HepG2 (cell line): ENCODE results near the gene ARL5A. TPM values are rescaled to one million over a fixed set of nuclear protein-coding genes. Genes with fewer than 3 reads are reported as not detected.

Experiments
- ARHGAP35 ChIP-seq: sonication (generic); formaldehyde crosslinking; IDR thresholded peaks from 2 replicates; pipeline ENCODE4 v1.9.0; 2022; ENCODE audit warnings: mild to moderate bottlenecking, inconsistent platforms, moderate library complexity, missing genetic modification reagents, borderline replicate concordance
- CAMTA2 ChIP-seq: sonication (generic); formaldehyde crosslinking; IDR thresholded peaks from 2 replicates; pipeline ENCODE4 v1.4.0; 2020; ENCODE audit warnings: mild to moderate bottlenecking, missing genetic modification reagents, borderline replicate concordance
- CCAR2 ChIP-seq: fragments of 200-400 bp; formaldehyde crosslinking; optimal IDR thresholded peaks from 2 replicates; pipeline ENCODE3; 2018; ENCODE audit warnings: low read depth, mild to moderate bottlenecking, low read length, moderate library complexity
- DNMT1 ChIP-seq: sonication (generic); formaldehyde crosslinking; IDR thresholded peaks from 2 replicates; pipeline ENCODE4 v1.5.1; 2020; ENCODE audit warnings: mild to moderate bottlenecking, missing genetic modification reagents
- E2F5 ChIP-seq: sonication (generic); formaldehyde crosslinking; conservative IDR thresholded peaks from 2 replicates; pipeline ENCODE4 v1.4.0; 2020; ENCODE audit warnings: missing genetic modification reagents
- FOXM1 ChIP-seq: sonication (generic); formaldehyde crosslinking; IDR thresholded peaks from 2 replicates; pipeline ENCODE4 v1.5.0; 2020; ENCODE audit warnings: missing genetic modification reagents
- HIC2 ChIP-seq: sonication (generic); formaldehyde crosslinking; IDR thresholded peaks from 2 replicates; pipeline ENCODE4 v1.9.0; 2022; ENCODE audit warnings: low read depth, missing genetic modification reagents
- HNRNPL ChIP-seq: fragments of 200-400 bp; formaldehyde crosslinking; IDR thresholded peaks from 2 replicates; pipeline ENCODE4 v1.6.1; 2017; ENCODE audit warnings: mild to moderate bottlenecking, low read depth, low read length
- MEIS1 ChIP-seq: sonication (generic); formaldehyde crosslinking; IDR thresholded peaks from 2 replicates; pipeline ENCODE4 v1.9.0; 2021; ENCODE audit warnings: mild to moderate bottlenecking, missing genetic modification reagents, moderate library complexity, borderline replicate concordance
- MIER3 ChIP-seq: IDR thresholded peaks from 2 replicates; pipeline ENCODE4 v1.6.1; 2016; ENCODE audit warnings: missing compliant biosample characterization, borderline replicate concordance
- NFE2L1 ChIP-seq: sonication (generic); formaldehyde crosslinking; IDR thresholded peaks from 2 replicates; pipeline ENCODE4 v1.4.0; 2020; ENCODE audit warnings: missing genetic modification reagents, mild to moderate bottlenecking, borderline replicate concordance
- PLRG1 ChIP-seq: fragments of 450-650 bp; conservative IDR thresholded peaks from 2 replicates; pipeline ENCODE4 v1.6.1; 2016
- SALL2 ChIP-seq: sonication (generic); formaldehyde crosslinking; IDR thresholded peaks from 2 replicates; pipeline ENCODE4 v1.8.1; 2023; ENCODE audit warnings: mild to moderate bottlenecking, missing genetic modification reagents, inconsistent platforms
- SP140L ChIP-seq: sonication (generic); formaldehyde crosslinking; IDR thresholded peaks from 2 replicates; pipeline ENCODE4 v1.4.0; 2020; ENCODE audit warnings: missing genetic modification reagents, borderline replicate concordance
- SRF ChIP-seq: IDR thresholded peaks from 2 replicates; pipeline ENCODE4 v1.6.1; 2011; ENCODE audit warnings: mild to moderate bottlenecking, low read depth, low read length, moderate library complexity
- ZBTB37 ChIP-seq: sonication (generic); formaldehyde crosslinking; IDR thresholded peaks from 2 replicates; pipeline ENCODE4 v1.4.0; 2020; ENCODE audit warnings: mild to moderate bottlenecking, missing genetic modification reagents
- ZMYM4 ChIP-seq: sonication (generic); formaldehyde crosslinking; IDR thresholded peaks from 2 replicates; pipeline ENCODE4 v1.8.1; 2023; ENCODE audit warnings: mild to moderate bottlenecking, missing genetic modification reagents
- ZNF275 ChIP-seq: sonication (generic); formaldehyde crosslinking; IDR thresholded peaks from 2 replicates; pipeline ENCODE4 v1.8.0; 2022; ENCODE audit warnings: missing genetic modification reagents, mild to moderate bottlenecking, inconsistent platforms, borderline replicate concordance
- ZNF441 ChIP-seq: sonication (generic); formaldehyde crosslinking; IDR thresholded peaks from 2 replicates; pipeline ENCODE4 v1.7.0; 2021; ENCODE audit warnings: missing genetic modification reagents, borderline replicate concordance
- ZNF549 ChIP-seq: sonication (generic); formaldehyde crosslinking; IDR thresholded peaks from 2 replicates; pipeline ENCODE4 v1.5.0; 2020; ENCODE audit warnings: missing genetic modification reagents
- ZNF816 ChIP-seq: sonication (generic); formaldehyde crosslinking; IDR thresholded peaks from 2 replicates; pipeline ENCODE4 v1.8.0; 2022; ENCODE audit warnings: missing genetic modification reagents, mild to moderate bottlenecking, borderline replicate concordance
- ZNF891 ChIP-seq: sonication (generic); formaldehyde crosslinking; IDR thresholded peaks from 2 replicates; pipeline ENCODE4 v1.5.0; 2020; ENCODE audit warnings: mild to moderate bottlenecking, missing genetic modification reagents
- ZSCAN12 ChIP-seq: sonication (generic); formaldehyde crosslinking; IDR thresholded peaks from 2 replicates; pipeline ENCODE4 v1.9.0; 2021; ENCODE audit warnings: mild to moderate bottlenecking, missing genetic modification reagents
- ZSCAN31 ChIP-seq: sonication (generic); formaldehyde crosslinking; IDR thresholded peaks from 2 replicates; pipeline ENCODE4 v1.5.0; 2020; ENCODE audit warnings: low read depth, mild to moderate bottlenecking, missing genetic modification reagents
- polyA plus RNA-seq, 8 experiments: library from polyadenylated mRNA; depleted of rRNA in 3 of 8; stranded (reverse) in 7 of 8; unstranded in 1 of 8; fragments of >200 nt; fragmentation: Illumina TruSeq in 4 of 8; extraction: Trizol in 4 of 8; gene quantifications; 2 replicates each; pipeline versions ENCODE4 v1.2.1 to v1.2.3, GENCODE V29; 2011 to 2016; ENCODE audit warnings: low read depth in 4 of 8, missing spikeins in 1 of 8, mixed read lengths in 1 of 8; ENCODE audit not compliant: insufficient read depth in 1 of 8
- total RNA-seq, 5 experiments: library from RNA; depleted of rRNA; stranded (reverse); fragments of >200 nt; fragmentation: Illumina TruSeq; extraction: Trizol; gene quantifications; 2 replicates each; pipeline ENCODE4 v1.2.3, GENCODE V29; 2016; ENCODE audit warnings: low read depth in 1 of 5

ARL5A gene
- total and polyA plus RNA-seq, 2 of the 13 experiments (the other 11 are each of a cell fraction or from before 2014, with no cell fraction given): 47.5 to 149 TPM

GRCh38 chr2:151828143-151828889 lies at the start of gene ARL5A (continued):
- TF ChIP-seq HIC2 (CRISPR knock-in tag): no peak; the same call in none of the 2 replicates
- TF ChIP-seq CAMTA2 (CRISPR knock-in tag): peak; percentile 77; the same call in 1 of the 2 replicates
- peak; percentile 39; the same call in 1 of the 2 replicates for TF ChIP-seq E2F5 (CRISPR knock-in tag)
- 0 out of 2 replicates have a peak, but pooled peaks have one; percentile 43 for TF ChIP-seq MEIS1 (CRISPR knock-in tag)
- peak; percentile 43; the same call in 1 of the 2 replicates for TF ChIP-seq FOXM1 (CRISPR knock-in tag)
- TF ChIP-seq ZBTB37 (CRISPR knock-in tag): no peak
- TF ChIP-seq ZNF275: peak; percentile 90
- TF ChIP-seq SALL2 (CRISPR knock-in tag): peak; percentile 98
- peak; percentile 85 for TF ChIP-seq SP140L (CRISPR knock-in tag)
- TF ChIP-seq ZNF441 (CRISPR knock-in tag): no peak; the same call in 1 of the 2 replicates
- no peak; the same call in 1 of the 2 replicates for TF ChIP-seq ZNF816 (CRISPR knock-in tag)
- TF ChIP-seq ZSCAN12 (CRISPR knock-in tag): 0 out of 2 replicates have a peak, but pooled peaks have one; percentile 14
- peak; percentile 98 for TF ChIP-seq ZSCAN31 (CRISPR knock-in tag)
- TF ChIP-seq DNMT1 (CRISPR knock-in tag): peak; percentile 92
- no peak for TF ChIP-seq NFE2L1 (CRISPR knock-in tag)
- no peak; the same call in none of the 2 replicates for TF ChIP-seq ZNF891 (CRISPR knock-in tag)
- no peak for TF ChIP-seq ZNF549
- no peak for TF ChIP-seq PLRG1
- TF ChIP-seq ARHGAP35 (CRISPR knock-in tag): no peak
- 0 out of 2 replicates have a peak, but pooled peaks have one; percentile 4 for TF ChIP-seq HNRNPL
- TF ChIP-seq SRF: peak; percentile 17; the same call in 1 of the 2 replicates
- no peak for TF ChIP-seq CCAR2
- TF ChIP-seq ZMYM4 (CRISPR knock-in tag): peak; percentile 98
- peak; percentile 79; the same call in 1 of the 2 replicates for TF ChIP-seq MIER3
